Neural cell (in vitro differentiated cells): ENCODE measurements around the gene TENM3. TPM values are rescaled to one million over a fixed set of nuclear protein-coding genes. Genes with fewer than 3 reads are reported as not detected.

Experiments used
- H2AFZ ChIP-seq: fragments of 200-600, 300-800 bp; sonication (generic), shearing (Covaris generic); 2 replicates; pipeline ENCODE4 v1.6.0; 2014; ENCODE audit warnings: low read depth, mild to moderate bottlenecking, antibody characterized with exemption, low read length, moderate library complexity
- H3F3A ChIP-seq: fragments of 200-600 bp; shearing (Covaris generic); 2 replicates; pipeline ENCODE4 v1.6.1; 2016; ENCODE audit warnings: mild to moderate bottlenecking, moderate library complexity, mixed read lengths, antibody characterized with exemption, low read length; ENCODE audit not compliant: insufficient read depth, poor library complexity, severe bottlenecking
- H3K27ac ChIP-seq: fragments of 200-600, 300-800 bp; sonication (generic), shearing (Covaris generic); 2 replicates; pipeline ENCODE4 v1.5.1; 2014; ENCODE audit warnings: mild to moderate bottlenecking, low read length, moderate library complexity
- H3K27me3 ChIP-seq: fragments of 300-800, 200-600 bp; sonication (generic), shearing (Covaris generic); 2 replicates; pipeline ENCODE4 v1.6.0; 2014; ENCODE audit warnings: mild to moderate bottlenecking, low read depth, low read length, moderate library complexity; ENCODE audit not compliant: insufficient read depth
- H3K36me3 ChIP-seq: fragments of 300-800, 200-600 bp; sonication (generic), shearing (Covaris generic); 2 replicates; pipeline ENCODE4 v1.5.1; 2014; ENCODE audit warnings: mild to moderate bottlenecking, antibody characterized with exemption, low read length, moderate library complexity; ENCODE audit not compliant: insufficient read depth
- H3K4me2 ChIP-seq: fragments of 300-800, 200-600 bp; sonication (generic), shearing (Covaris generic); 2 replicates; pipeline ENCODE4 v1.6.0; 2014; ENCODE audit warnings: mild to moderate bottlenecking, low read length
- H3K4me3 ChIP-seq: fragments of 300-800, 200-600 bp; sonication (generic), shearing (Covaris generic); 2 replicates; pipeline ENCODE4 v1.5.1; 2014; ENCODE audit warnings: mild to moderate bottlenecking, low read length, moderate library complexity
- H3K79me2 ChIP-seq: fragments of 200-600 bp; shearing (Covaris generic); replicated peaks from 2 replicates; pipeline ENCODE4 v1.6.0; 2014; ENCODE audit warnings: mild to moderate bottlenecking, low read length, moderate library complexity; ENCODE audit not compliant: insufficient read depth
- H3K9ac ChIP-seq: fragments of 300-800, 200-600 bp; sonication (generic), shearing (Covaris generic); 2 replicates; pipeline ENCODE4 v1.6.1; 2016; ENCODE audit warnings: mild to moderate bottlenecking, low read length, mixed read lengths
- H3K9me2 ChIP-seq: fragments of 200-600 bp; shearing (Covaris generic); 2 replicates; pipeline ENCODE4 v1.6.1; 2016; ENCODE audit warnings: mild to moderate bottlenecking, low read length, mixed read lengths; ENCODE audit not compliant: insufficient read depth
- H3K9me3 ChIP-seq: fragments of 200-600, 300-800 bp; sonication (generic), shearing (Covaris generic); 2 replicates; pipeline ENCODE4 v1.6.1; 2016; ENCODE audit warnings: mild to moderate bottlenecking, mixed run types, low read length, moderate library complexity, mixed read lengths
- H4K20me1 ChIP-seq: fragments of 200-600 bp; shearing (Covaris generic); 2 replicates; pipeline ENCODE4 v1.6.1; 2016; ENCODE audit warnings: mild to moderate bottlenecking, mixed run types; ENCODE audit not compliant: insufficient read depth
- EP300 ChIP-seq: fragments of 450-650 bp; conservative IDR thresholded peaks from 2 replicates; pipeline ENCODE4 v1.6.1; 2014; ENCODE audit warnings: antibody characterized with exemption, mild to moderate bottlenecking, moderate library complexity; ENCODE audit not compliant: poor library complexity, severe bottlenecking
- EZH2 ChIP-seq: fragments of 200-600, 300-800 bp; shearing (Covaris generic), sonication (generic); IDR thresholded peaks from 2 replicates; pipeline ENCODE4 v1.6.1; 2014; ENCODE audit warnings: antibody characterized with exemption, low read length, borderline replicate concordance, mild to moderate bottlenecking; ENCODE audit not compliant: insufficient read depth, poor library complexity, severe bottlenecking
- MXI1 ChIP-seq: fragments of 450-650 bp; conservative IDR thresholded peaks from 2 replicates; pipeline ENCODE4 v1.6.1; 2014; ENCODE audit warnings: antibody characterized with exemption, mild to moderate bottlenecking; ENCODE audit not compliant: poor library complexity, severe bottlenecking
- POLR2AphosphoS5 ChIP-seq: IDR thresholded peaks from 2 replicates; pipeline ENCODE4 v1.6.1; 2012
- RAD21 ChIP-seq: fragments of 450-650 bp; conservative IDR thresholded peaks from 2 replicates; pipeline ENCODE4 v1.6.1; 2014; ENCODE audit warnings: antibody characterized with exemption, mild to moderate bottlenecking, moderate library complexity
- SMC3 ChIP-seq: fragments of 450-650 bp; conservative IDR thresholded peaks from 2 replicates; pipeline ENCODE4 v1.6.1; 2014; ENCODE audit warnings: antibody characterized with exemption, mild to moderate bottlenecking, moderate library complexity; ENCODE audit not compliant: poor library complexity
- TAF1 ChIP-seq: IDR thresholded peaks from 2 replicates; pipeline ENCODE4 v1.6.1; 2012; ENCODE audit warnings: low read depth
- polyA plus RNA-seq: library from polyadenylated mRNA; depleted of rRNA; stranded (reverse); fragments of >200 nt; gene quantifications from 2 replicates; pipeline ENCODE4 v1.2.3, GENCODE V29; 2014
- TF ChIP-seq, protein P1 (sequence below): fragments of 450-650 bp; IDR thresholded peaks from 2 replicates; pipeline ENCODE4 v1.5.1; 2014; ENCODE audit warnings: antibody characterized with exemption, mild to moderate bottlenecking, moderate library complexity; ENCODE audit not compliant: poor library complexity, severe bottlenecking
- TF ChIP-seq, protein P2 (sequence below): IDR thresholded peaks from 2 replicates; pipeline ENCODE4 v1.6.1; 2012; ENCODE audit warnings: borderline replicate concordance

TENM3 gene
- polyA plus RNA-seq, 1 donor from 2014 or later, result 7.3 TPM

DNA sequence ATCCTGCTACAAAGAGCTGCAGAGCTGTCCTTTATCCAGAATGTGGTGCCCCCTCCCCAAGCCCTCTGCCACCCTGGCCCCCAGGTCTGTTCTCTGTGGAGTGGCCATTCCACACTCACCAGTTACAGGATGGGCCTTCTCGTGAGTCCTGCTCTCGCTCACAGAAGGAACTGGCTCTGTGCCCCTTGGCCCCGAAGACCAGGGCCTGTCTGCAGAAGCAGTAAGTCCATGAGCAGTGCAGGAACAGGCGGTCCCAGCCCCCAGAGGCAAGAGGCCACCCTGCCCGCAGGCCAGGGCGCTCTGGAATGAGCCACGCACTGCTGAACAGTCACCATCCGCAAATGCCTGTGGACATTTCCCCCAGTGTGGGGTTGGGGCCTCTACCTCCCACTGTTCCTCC lies 581.8 kb downstream of the TENM3 start:
- Histone ChIP-seq H3K9me2 (no peaks in the 10 kb centered on the region), H3K27me3 (no peaks in the 10 kb centered on the region), H3K4me2 (no peak overlapping the region), H3K27ac (no peak overlapping the region), H3K79me2 (no peaks in the 10 kb centered on the region), H3K9ac (no peak overlapping the region), H3K36me3 (no peaks in the 10 kb centered on the region), H2AFZ (no peak overlapping the region), H3F3A (no peaks in the 10 kb centered on the region), H4K20me1 (no peaks in the 10 kb centered on the region), H3K9me3 (no peaks in the 10 kb centered on the region), H3K4me3 (no peak overlapping the region)
- TF ChIP-seq SMC3 (no peak), POLR2AphosphoS5 (no peak), EP300 (no peak)

DNA sequence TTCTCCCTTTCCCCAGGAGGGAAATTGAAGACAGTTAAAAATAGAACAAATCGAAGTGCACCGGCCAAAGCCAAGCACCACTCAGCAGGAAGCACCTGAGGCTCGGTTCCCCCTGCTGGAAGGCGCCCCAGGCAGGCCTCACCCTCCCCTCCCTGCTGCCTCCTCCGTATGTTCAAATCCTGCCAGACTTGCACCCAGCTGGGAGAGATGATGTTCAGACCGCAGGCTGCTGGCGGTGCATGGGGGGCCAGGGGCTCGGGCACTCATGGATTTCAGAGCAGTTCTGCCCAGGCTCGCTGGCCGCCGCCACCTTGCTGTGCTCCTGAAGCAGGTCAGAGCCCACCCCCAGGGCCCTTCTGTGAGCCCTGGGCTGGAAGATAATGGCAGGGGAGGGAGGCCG lies 582.6 kb downstream of the TENM3 start:
- H2AFZ ChIP-seq, result no peak overlapping the region
- H3K4me3 ChIP-seq, result no peak overlapping the region
- no peaks in the 10 kb centered on the region for H4K20me1 ChIP-seq

More for the DNA sequence above, 582.6 kb downstream of the TENM3 start:
- H3F3A ChIP-seq, result no peaks in the 10 kb centered on the region
- no peaks in the 10 kb centered on the region for H3K36me3 ChIP-seq
- no peak overlapping the region for H3K27ac ChIP-seq
- H3K9me2 ChIP-seq, result no peaks in the 10 kb centered on the region
- H3K79me2 ChIP-seq, result no peaks in the 10 kb centered on the region
- TF ChIP-seq TAF1, result no peak
- TF ChIP-seq, protein P1, sequence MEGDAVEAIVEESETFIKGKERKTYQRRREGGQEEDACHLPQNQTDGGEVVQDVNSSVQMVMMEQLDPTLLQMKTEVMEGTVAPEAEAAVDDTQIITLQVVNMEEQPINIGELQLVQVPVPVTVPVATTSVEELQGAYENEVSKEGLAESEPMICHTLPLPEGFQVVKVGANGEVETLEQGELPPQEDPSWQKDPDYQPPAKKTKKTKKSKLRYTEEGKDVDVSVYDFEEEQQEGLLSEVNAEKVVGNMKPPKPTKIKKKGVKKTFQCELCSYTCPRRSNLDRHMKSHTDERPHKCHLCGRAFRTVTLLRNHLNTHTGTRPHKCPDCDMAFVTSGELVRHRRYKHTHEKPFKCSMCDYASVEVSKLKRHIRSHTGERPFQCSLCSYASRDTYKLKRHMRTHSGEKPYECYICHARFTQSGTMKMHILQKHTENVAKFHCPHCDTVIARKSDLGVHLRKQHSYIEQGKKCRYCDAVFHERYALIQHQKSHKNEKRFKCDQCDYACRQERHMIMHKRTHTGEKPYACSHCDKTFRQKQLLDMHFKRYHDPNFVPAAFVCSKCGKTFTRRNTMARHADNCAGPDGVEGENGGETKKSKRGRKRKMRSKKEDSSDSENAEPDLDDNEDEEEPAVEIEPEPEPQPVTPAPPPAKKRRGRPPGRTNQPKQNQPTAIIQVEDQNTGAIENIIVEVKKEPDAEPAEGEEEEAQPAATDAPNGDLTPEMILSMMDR, result no peak
- no peak for TF ChIP-seq SMC3
- TF ChIP-seq RAD21, result no peak
- TF ChIP-seq MXI1, result no peak
- TF ChIP-seq EP300, result no peak
- TF ChIP-seq EZH2, result no peak
- TF ChIP-seq, protein P2, sequence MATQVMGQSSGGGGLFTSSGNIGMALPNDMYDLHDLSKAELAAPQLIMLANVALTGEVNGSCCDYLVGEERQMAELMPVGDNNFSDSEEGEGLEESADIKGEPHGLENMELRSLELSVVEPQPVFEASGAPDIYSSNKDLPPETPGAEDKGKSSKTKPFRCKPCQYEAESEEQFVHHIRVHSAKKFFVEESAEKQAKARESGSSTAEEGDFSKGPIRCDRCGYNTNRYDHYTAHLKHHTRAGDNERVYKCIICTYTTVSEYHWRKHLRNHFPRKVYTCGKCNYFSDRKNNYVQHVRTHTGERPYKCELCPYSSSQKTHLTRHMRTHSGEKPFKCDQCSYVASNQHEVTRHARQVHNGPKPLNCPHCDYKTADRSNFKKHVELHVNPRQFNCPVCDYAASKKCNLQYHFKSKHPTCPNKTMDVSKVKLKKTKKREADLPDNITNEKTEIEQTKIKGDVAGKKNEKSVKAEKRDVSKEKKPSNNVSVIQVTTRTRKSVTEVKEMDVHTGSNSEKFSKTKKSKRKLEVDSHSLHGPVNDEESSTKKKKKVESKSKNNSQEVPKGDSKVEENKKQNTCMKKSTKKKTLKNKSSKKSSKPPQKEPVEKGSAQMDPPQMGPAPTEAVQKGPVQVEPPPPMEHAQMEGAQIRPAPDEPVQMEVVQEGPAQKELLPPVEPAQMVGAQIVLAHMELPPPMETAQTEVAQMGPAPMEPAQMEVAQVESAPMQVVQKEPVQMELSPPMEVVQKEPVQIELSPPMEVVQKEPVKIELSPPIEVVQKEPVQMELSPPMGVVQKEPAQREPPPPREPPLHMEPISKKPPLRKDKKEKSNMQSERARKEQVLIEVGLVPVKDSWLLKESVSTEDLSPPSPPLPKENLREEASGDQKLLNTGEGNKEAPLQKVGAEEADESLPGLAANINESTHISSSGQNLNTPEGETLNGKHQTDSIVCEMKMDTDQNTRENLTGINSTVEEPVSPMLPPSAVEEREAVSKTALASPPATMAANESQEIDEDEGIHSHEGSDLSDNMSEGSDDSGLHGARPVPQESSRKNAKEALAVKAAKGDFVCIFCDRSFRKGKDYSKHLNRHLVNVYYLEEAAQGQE, result no peak
- no peak for TF ChIP-seq POLR2AphosphoS5
- no peak overlapping the region for H3K9ac ChIP-seq
- no peak overlapping the region for H3K4me2 ChIP-seq
- no peaks in the 10 kb centered on the region for H3K27me3 ChIP-seq
- H3K9me3 ChIP-seq, result no peaks in the 10 kb centered on the region
